HFFc6 (cell line): ENCODE results near the gene FBXL20. TPM values are rescaled to one million over a fixed set of nuclear protein-coding genes. Genes with fewer than 3 reads are reported as not detected.

Experiments
- DNase-seq: peaks from one replicate; pipeline ENCODE4 v3.0.0-alpha.2; 2018
- H3K27ac Mint-ChIP-seq: 2 replicates; pipeline ENCODE4 v1.8.0; 2020; ENCODE audit warnings: mild to moderate bottlenecking, mixed read lengths
- H3K27me3 Mint-ChIP-seq: 2 replicates; pipeline ENCODE4 v1.8.0; 2021; ENCODE audit warnings: mild to moderate bottlenecking, moderate library complexity, mixed read lengths; ENCODE audit not compliant: insufficient read depth
- H3K36me3 Mint-ChIP-seq: 2 replicates; pipeline ENCODE4 v1.8.0; 2021; ENCODE audit warnings: low read depth, mixed read lengths
- H3K4me1 Mint-ChIP-seq: 2 replicates; pipeline ENCODE4 v1.8.0; 2020; ENCODE audit warnings: low read depth, mixed read lengths
- H3K4me3 Mint-ChIP-seq: 2 replicates; pipeline ENCODE4 v1.8.0; 2020; ENCODE audit warnings: mild to moderate bottlenecking, moderate library complexity, mixed read lengths
- H3K9me3 Mint-ChIP-seq: 2 replicates; pipeline ENCODE4 v1.8.0; 2020; ENCODE audit warnings: mild to moderate bottlenecking, mixed read lengths
- total RNA-seq, 6 experiments: library from RNA; stranded (reverse); fragmentation: NEBNext Ultra II Directional; extraction: Animal tissue kit (Norgen Biotek cat#: 25700); gene quantifications; 2 replicates in 1 of 6; 3 replicates in 5 of 6; pipeline ENCODE4 v1.2.3, GENCODE V29; 2021
- TF ChIP-seq, protein P1 (sequence below): fragments of 200-600 bp; sonication (generic); IDR thresholded peaks from 2 replicates; pipeline ENCODE4 v1.5.0; 2021; ENCODE audit warnings: antibody characterized with exemption, mild to moderate bottlenecking

FBXL20 gene
- total RNA-seq, 6 experiments from 2014 or later = 13.4 to 19.5 (median 15.7) TPM

DNA sequence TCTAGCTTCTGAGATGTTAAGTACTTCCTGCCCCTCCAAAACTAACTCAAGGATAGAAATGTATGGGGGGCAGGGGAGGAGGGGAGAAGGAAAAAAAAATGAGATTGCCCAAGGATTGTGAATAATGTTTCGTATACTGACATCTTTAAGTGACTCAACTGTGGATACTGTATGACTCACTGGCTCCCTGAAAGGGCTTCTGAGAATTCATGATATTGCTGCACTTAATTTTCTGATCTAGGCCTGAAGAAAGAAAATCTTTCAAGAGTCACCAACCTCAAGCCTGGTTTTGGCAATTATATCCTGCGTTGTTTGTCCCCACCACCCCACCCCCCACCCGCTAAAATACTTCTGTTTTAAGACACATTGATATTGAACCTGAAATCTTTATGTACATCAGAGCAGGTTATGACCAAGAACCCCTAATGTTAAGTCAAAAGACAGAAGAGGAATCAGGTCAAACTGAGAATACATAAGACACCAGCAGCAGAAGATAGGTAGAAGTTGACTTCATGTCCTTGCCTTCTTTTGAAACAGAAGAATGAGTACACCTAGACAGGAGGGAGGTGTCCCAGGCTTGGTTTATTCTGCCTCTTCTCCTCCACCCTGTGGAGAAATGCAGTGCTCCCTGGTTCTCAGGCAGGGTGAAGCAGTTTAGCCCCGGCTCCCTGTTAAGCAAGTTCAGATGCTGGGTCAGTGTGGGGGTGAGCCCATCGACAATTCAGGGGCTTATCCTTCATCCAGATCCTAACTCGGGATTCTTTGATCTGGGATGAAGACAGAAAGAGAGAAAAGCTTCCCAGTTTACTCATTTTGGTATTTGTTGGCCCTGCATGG, 3.3 kb upstream of the FBXL20 start:
- Mint-ChIP-seq H3K4me1 (peaks cover 56% of the 10 kb centered on the region), H3K36me3 (peaks cover 29% of the 10 kb centered on the region), H3K9me3 (no peaks in the 10 kb centered on the region), H3K27ac (peak overlapping the region; percentile 93), H3K27me3 (peaks cover 5% of the 10 kb centered on the region; the same call in 1 of the 2 replicates), H3K4me3 (peak overlapping the region; percentile 67)
- peak; percentile 84 for DNase-seq
- TF ChIP-seq, protein P1, sequence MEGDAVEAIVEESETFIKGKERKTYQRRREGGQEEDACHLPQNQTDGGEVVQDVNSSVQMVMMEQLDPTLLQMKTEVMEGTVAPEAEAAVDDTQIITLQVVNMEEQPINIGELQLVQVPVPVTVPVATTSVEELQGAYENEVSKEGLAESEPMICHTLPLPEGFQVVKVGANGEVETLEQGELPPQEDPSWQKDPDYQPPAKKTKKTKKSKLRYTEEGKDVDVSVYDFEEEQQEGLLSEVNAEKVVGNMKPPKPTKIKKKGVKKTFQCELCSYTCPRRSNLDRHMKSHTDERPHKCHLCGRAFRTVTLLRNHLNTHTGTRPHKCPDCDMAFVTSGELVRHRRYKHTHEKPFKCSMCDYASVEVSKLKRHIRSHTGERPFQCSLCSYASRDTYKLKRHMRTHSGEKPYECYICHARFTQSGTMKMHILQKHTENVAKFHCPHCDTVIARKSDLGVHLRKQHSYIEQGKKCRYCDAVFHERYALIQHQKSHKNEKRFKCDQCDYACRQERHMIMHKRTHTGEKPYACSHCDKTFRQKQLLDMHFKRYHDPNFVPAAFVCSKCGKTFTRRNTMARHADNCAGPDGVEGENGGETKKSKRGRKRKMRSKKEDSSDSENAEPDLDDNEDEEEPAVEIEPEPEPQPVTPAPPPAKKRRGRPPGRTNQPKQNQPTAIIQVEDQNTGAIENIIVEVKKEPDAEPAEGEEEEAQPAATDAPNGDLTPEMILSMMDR = no peak

DNA sequence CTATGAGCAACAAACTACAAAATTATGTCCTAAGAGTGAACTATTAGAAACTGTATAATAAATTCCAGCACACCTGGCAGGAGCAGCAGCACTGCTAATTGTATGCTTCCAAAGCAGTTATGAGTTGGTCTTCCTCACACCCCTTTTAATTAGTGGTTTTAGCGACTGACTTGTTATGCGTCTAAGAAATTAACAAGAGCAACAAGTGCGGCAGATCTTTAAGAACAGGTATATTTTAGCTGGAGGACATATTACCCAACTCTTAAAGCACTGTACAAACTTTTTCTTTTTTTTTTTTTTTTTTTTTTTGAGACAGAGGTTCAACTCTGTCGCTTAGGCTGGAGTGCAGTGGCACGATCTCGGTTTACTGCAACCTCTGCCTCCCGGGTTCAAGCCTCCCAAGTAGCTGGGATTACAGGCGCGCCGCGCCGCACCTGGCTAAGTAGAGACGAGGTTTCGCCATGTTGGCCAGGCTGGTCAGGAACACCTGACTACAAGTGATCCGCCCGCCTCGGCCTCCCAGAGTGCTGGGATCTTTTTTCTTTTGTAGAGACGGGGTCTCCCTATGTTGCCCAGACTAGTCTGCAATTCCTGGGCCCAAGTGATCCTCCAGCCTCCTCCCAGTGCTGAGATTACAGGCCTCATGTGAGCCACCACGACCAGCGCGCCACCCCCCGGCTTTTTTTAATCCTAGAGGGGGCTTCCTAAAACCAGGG, 1.6 kb upstream of the FBXL20 start:
- no peak for DNase-seq
- H3K4me3 Mint-ChIP-seq = peak overlapping the region; percentile 95
- peaks cover 5% of the 10 kb centered on the region; the same call in 1 of the 2 replicates for H3K27me3 Mint-ChIP-seq
- TF ChIP-seq, protein P1 = no peak
- H3K4me1 Mint-ChIP-seq = peaks cover 64% of the 10 kb centered on the region
- H3K9me3 Mint-ChIP-seq = no peaks in the 10 kb centered on the region
- H3K27ac Mint-ChIP-seq = no peak overlapping the region
- H3K36me3 Mint-ChIP-seq = peaks cover 12% of the 10 kb centered on the region

DNA sequence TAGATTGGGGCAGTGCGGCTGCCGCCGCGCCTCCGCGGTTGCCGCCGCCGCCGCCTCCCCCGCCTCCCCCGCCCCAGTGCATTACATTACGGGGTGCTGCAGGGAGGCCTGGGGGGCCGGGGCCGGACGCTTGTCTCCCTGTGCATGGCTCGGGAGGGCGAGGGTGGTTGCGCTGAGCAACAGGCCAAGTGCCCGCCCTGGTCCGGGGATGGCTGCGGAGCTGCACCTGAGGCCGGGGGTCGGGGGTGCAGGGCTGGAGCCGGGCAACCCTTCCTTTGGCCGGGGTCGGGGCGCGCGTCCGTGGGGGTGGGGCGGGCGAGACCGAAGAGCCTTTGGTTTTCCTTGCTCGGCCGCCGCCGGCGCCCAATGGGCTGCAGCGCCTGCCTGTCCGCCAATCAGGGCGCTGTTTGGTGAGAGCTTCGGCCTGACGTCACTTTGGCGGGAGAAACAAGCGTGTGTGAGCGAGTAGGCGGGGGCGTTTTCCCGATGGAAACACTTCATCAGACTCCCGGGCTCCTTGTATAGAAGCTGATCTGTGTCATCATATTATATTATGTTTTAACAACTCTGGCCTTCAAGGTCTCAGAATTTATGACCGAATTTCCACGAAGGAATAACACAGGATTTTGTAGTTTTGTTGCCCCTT, 941 bp upstream of the FBXL20 start:
- Mint-ChIP-seq H3K27ac (peak overlapping the region; percentile 94), H3K9me3 (no peaks in the 10 kb centered on the region), H3K4me1 (peaks cover 62% of the 10 kb centered on the region), H3K36me3 (peaks cover 5% of the 10 kb centered on the region; the same call in 1 of the 2 replicates), H3K27me3 (peaks cover 5% of the 10 kb centered on the region; the same call in 1 of the 2 replicates), H3K4me3 (peak overlapping the region; percentile 95)
- DNase-seq = peak; percentile 89
- TF ChIP-seq, protein P1 = no peak

DNA sequence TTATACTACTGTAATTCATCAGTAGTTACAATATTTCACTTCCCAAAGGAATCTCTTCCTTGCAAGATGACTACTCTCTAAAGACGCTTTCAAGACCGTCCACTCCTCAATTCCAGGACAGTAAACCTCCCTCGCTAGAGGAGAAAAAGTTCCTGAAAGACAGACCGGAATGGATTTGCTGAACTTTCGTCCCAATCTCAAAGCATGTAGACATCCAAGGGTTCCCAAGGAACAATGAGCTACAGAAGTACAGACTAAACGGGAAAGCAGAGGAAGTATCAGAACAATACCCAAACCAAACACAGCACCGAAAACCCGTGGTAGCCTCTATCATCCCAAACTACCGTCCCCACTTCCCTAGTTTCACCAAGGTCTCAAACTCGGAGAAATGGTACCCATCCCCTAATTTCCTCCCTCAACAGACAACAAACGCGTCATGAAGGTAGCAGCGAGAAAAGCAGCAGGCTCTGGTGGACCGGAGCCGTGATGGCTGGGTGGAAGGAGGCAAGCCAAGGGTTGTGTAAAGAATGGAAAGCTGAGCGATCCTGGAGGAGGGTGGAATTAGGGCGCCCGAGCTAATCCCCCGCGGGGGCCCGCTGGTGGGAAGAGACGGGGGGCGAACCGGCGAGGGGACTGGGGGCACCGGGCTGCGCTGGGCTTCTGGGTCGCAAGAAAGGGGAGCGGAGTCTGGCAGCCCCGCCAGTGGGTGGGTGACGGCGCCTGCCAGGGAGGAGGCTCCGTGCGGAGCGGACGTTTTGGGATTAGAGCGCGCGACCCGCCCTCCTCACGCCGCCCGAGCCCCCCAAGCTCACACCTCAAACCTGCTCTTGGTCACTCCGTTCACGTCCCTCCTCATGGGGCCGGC, 647 bp downstream of the FBXL20 start:
- Mint-ChIP-seq H3K4me3 (peak overlapping the region; percentile 95), H3K9me3 (no peaks in the 10 kb centered on the region), H3K27me3 (0 out of 2 replicates have a peak, but pooled peaks cover 5% of the 10 kb centered on the region), H3K4me1 (peaks cover 51% of the 10 kb centered on the region), H3K36me3 (0 out of 2 replicates have a peak, but pooled peaks cover 4% of the 10 kb centered on the region), H3K27ac (peak overlapping the region; percentile 94)
- TF ChIP-seq, protein P1 = no peak
- DNase-seq = no peak
